Liver (tissue), 9 donors: ENCODE results near the gene OR56B1. TPM values are rescaled to one million over a fixed set of nuclear protein-coding genes. Genes with fewer than 3 reads are reported as not detected.

ENCODE experiments used
- DNase-seq: peaks from one replicate; pipeline ENCODE4 v3.0.0-alpha.2; 2017; ENCODE audit warnings: low spot score
- H3K27ac ChIP-seq, 2 donors: one replicate each; pipeline ENCODE4 v1.7.0; 2013; ENCODE audit warnings: inconsistent platforms in 2 of 2, low read length in 2 of 2, control low read depth in 1 of 2, low read depth in 1 of 2, mild to moderate bottlenecking in 1 of 2
- H3K27me3 ChIP-seq, 4 donors: one replicate each; pipeline versions ENCODE4 v1.6.1 to v1.7.0; 2013; ENCODE audit warnings: low read length in 3 of 4, inconsistent platforms in 1 of 4, mild to moderate bottlenecking in 1 of 4, moderate library complexity in 1 of 4; ENCODE audit not compliant: control insufficient read depth in 4 of 4, insufficient read depth in 4 of 4
- H3K36me3 ChIP-seq, 4 donors: one replicate each; pipeline versions ENCODE4 v1.6.1 to v1.7.0; 2013; ENCODE audit warnings: low read length in 3 of 4, mild to moderate bottlenecking in 3 of 4, low read depth in 1 of 4, moderate library complexity in 1 of 4; ENCODE audit not compliant: control insufficient read depth in 4 of 4, insufficient read depth in 3 of 4
- H3K4me1 ChIP-seq, 4 donors: one replicate each; pipeline versions ENCODE4 v1.6.1 to v1.7.0; 2013; ENCODE audit warnings: low read length in 3 of 4, mild to moderate bottlenecking in 3 of 4, moderate library complexity in 1 of 4; ENCODE audit not compliant: control insufficient read depth in 4 of 4, insufficient read depth in 4 of 4
- H3K4me3 ChIP-seq, 3 donors: one replicate each; pipeline versions ENCODE4 v1.6.1 to v1.7.0; 2013; ENCODE audit warnings: low read length in 3 of 3, control low read depth in 1 of 3, low read depth in 1 of 3, mild to moderate bottlenecking in 1 of 3
- H3K9ac ChIP-seq, 2 donors: one replicate each; pipeline ENCODE4 v1.7.0; 2013; ENCODE audit warnings: low read length in 2 of 2, mild to moderate bottlenecking in 2 of 2, moderate library complexity in 2 of 2, control low read depth in 1 of 2, low read depth in 1 of 2
- H3K9me3 ChIP-seq, 4 donors: one replicate each; pipeline versions ENCODE4 v1.6.1 to v1.7.0; 2013; ENCODE audit warnings: low read length in 3 of 4; ENCODE audit not compliant: control insufficient read depth in 4 of 4
- FOXA2 ChIP-seq: IDR thresholded peaks from 2 replicates; pipeline ENCODE4 v1.6.1; 2016; ENCODE audit warnings: antibody characterized with exemption
- GABPA ChIP-seq, 2 donors: IDR thresholded peaks in 1 of 2; conservative IDR thresholded peaks in 1 of 2; 2 replicates each; pipeline ENCODE4 v1.6.1; 2016; ENCODE audit warnings: antibody characterized with exemption in 2 of 2, mild to moderate bottlenecking in 1 of 2, moderate library complexity in 1 of 2
- JUND ChIP-seq, 2 donors: IDR thresholded peaks; 2 replicates each; pipeline ENCODE4 v1.6.1; 2016; ENCODE audit warnings: antibody characterized with exemption in 2 of 2
- NR2F2 ChIP-seq: IDR thresholded peaks from 2 replicates; pipeline ENCODE4 v1.6.1; 2016; ENCODE audit warnings: antibody characterized with exemption
- RAD21 ChIP-seq, 2 donors: IDR thresholded peaks; 2 replicates each; pipeline ENCODE4 v1.6.1; 2016; ENCODE audit warnings: antibody characterized with exemption in 2 of 2, mild to moderate bottlenecking in 2 of 2
- RXRA ChIP-seq, 2 donors: IDR thresholded peaks; 2 replicates each; pipeline ENCODE4 v1.6.1; 2017 to 2018; ENCODE audit warnings: antibody characterized with exemption in 2 of 2, mild to moderate bottlenecking in 1 of 2
- TAF1 ChIP-seq: conservative IDR thresholded peaks from 2 replicates; pipeline ENCODE4 v1.6.1; 2016; ENCODE audit warnings: antibody characterized with exemption, mild to moderate bottlenecking
- WGBS: extraction: QIAGEN DNeasy Blood & Tissue Kit; methylation state at CpG from one replicate; pipeline ENCODE4 v1.1.7; 2013; 5-methylcytosine and 5-hydroxymethylcytosine counted together
- polyA plus RNA-seq, 2 donors: library from polyadenylated mRNA; stranded (reverse) in 1 of 2; unstranded in 1 of 2; fragments of 200-250 nt in 1 of 2; fragments of >200 nt in 1 of 2; fragmentation: Nextera tagmentation in 1 of 2; extraction: Ambion mirVana in 1 of 2; gene quantifications; one replicate each; pipeline versions ENCODE4 v1.2.1 to v1.2.3, GENCODE V29; 2013 to 2015
- total RNA-seq, 2 donors: library from RNA; depleted of rRNA; stranded (reverse); fragments of >200 nt; gene quantifications; one replicate each; pipeline ENCODE4 v1.2.3, GENCODE V29; 2014
- TF ChIP-seq, protein P1 (sequence below): fragments of 150-350 bp; IDR thresholded peaks from 2 replicates; pipeline ENCODE4 v1.5.1; 2017; ENCODE audit warnings: improper control_type of control experiment, low read depth, low read length; ENCODE audit not compliant: missing input control
- TF ChIP-seq, protein P2 (sequence below): IDR thresholded peaks from 2 replicates; pipeline ENCODE4 v1.6.1; 2016; ENCODE audit warnings: antibody characterized with exemption
- TF ChIP-seq, protein P3 (sequence below): IDR thresholded peaks from 2 replicates; pipeline ENCODE4 v1.6.1; 2016; ENCODE audit warnings: antibody characterized with exemption
- TF ChIP-seq, protein P4 (sequence below): IDR thresholded peaks from 2 replicates; pipeline ENCODE4 v1.6.1; 2016; ENCODE audit warnings: antibody characterized with exemption, mild to moderate bottlenecking
- donor health status: healthy.
- donor health status: healthy.
- donor health status: healthy.
- donor health status: healthy.
- donor health status: healthy.

OR56B1 gene
- total and polyA plus RNA-seq, 4 donors = not detected

DNA sequence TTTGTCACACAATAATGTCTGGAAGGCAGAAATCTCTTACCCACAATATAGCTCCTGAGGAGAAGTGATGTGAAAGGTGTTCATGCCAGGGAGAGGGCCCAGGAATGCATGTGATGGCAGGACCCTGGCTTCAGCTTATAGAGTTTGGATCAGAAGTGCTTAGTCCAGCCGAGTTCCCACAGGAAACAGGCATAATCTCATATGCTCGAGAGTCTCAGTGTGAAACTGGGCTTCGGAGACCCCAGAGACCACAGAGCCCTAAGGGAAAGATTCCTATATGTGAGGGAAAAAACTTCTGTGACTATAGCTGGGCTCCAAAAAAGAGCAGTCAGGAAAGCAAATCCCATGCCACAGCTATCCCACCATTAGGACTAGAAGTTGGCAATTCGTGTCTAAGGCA lies 47.0 kb downstream of the OR56B1 start, which contains the start of gene OR52N5:
Gene OR52N5, minus strand, starts transcription at position 101 of the 400 bp plus-strand sequence. CDS start 4,721 bp downstream, outside the sequence.
- H3K4me1 ChIP-seq = no peaks in the 10 kb centered on the region
- H3K9me3 ChIP-seq = no peaks in the 10 kb centered on the region

More for the DNA sequence above, 47.0 kb downstream of the OR56B1 start, which contains the start of gene OR52N5:
- Histone ChIP-seq H3K4me3 (no peak within 1 kb of the TSS), H3K36me3 (no peaks in the 10 kb centered on the region), H3K9ac (no peak within 1 kb of the TSS), H3K27ac (no peak within 1 kb of the TSS), H3K27me3 (no peaks in the 10 kb centered on the region)
- TF ChIP-seq, protein P1, sequence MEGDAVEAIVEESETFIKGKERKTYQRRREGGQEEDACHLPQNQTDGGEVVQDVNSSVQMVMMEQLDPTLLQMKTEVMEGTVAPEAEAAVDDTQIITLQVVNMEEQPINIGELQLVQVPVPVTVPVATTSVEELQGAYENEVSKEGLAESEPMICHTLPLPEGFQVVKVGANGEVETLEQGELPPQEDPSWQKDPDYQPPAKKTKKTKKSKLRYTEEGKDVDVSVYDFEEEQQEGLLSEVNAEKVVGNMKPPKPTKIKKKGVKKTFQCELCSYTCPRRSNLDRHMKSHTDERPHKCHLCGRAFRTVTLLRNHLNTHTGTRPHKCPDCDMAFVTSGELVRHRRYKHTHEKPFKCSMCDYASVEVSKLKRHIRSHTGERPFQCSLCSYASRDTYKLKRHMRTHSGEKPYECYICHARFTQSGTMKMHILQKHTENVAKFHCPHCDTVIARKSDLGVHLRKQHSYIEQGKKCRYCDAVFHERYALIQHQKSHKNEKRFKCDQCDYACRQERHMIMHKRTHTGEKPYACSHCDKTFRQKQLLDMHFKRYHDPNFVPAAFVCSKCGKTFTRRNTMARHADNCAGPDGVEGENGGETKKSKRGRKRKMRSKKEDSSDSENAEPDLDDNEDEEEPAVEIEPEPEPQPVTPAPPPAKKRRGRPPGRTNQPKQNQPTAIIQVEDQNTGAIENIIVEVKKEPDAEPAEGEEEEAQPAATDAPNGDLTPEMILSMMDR = no peak
- TF ChIP-seq, protein P2, sequence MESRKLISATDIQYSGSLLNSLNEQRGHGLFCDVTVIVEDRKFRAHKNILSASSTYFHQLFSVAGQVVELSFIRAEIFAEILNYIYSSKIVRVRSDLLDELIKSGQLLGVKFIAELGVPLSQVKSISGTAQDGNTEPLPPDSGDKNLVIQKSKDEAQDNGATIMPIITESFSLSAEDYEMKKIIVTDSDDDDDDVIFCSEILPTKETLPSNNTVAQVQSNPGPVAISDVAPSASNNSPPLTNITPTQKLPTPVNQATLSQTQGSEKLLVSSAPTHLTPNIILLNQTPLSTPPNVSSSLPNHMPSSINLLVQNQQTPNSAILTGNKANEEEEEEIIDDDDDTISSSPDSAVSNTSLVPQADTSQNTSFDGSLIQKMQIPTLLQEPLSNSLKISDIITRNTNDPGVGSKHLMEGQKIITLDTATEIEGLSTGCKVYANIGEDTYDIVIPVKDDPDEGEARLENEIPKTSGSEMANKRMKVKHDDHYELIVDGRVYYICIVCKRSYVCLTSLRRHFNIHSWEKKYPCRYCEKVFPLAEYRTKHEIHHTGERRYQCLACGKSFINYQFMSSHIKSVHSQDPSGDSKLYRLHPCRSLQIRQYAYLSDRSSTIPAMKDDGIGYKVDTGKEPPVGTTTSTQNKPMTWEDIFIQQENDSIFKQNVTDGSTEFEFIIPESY = no peak
- TF ChIP-seq GABPA (IDR thresholded peaks at IDR 0.05 in 1 of 2, conservative IDR thresholded peaks at IDR 0.05 in 1 of 2) = no peak
- TF ChIP-seq JUND (IDR thresholded peaks at IDR 0.05) = no peak
- no peak for TF ChIP-seq NR2F2
- TF ChIP-seq TAF1 = no peak
- TF ChIP-seq, protein P3, sequence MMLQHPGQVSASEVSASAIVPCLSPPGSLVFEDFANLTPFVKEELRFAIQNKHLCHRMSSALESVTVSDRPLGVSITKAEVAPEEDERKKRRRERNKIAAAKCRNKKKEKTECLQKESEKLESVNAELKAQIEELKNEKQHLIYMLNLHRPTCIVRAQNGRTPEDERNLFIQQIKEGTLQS = no peak
- TF ChIP-seq, protein P4, sequence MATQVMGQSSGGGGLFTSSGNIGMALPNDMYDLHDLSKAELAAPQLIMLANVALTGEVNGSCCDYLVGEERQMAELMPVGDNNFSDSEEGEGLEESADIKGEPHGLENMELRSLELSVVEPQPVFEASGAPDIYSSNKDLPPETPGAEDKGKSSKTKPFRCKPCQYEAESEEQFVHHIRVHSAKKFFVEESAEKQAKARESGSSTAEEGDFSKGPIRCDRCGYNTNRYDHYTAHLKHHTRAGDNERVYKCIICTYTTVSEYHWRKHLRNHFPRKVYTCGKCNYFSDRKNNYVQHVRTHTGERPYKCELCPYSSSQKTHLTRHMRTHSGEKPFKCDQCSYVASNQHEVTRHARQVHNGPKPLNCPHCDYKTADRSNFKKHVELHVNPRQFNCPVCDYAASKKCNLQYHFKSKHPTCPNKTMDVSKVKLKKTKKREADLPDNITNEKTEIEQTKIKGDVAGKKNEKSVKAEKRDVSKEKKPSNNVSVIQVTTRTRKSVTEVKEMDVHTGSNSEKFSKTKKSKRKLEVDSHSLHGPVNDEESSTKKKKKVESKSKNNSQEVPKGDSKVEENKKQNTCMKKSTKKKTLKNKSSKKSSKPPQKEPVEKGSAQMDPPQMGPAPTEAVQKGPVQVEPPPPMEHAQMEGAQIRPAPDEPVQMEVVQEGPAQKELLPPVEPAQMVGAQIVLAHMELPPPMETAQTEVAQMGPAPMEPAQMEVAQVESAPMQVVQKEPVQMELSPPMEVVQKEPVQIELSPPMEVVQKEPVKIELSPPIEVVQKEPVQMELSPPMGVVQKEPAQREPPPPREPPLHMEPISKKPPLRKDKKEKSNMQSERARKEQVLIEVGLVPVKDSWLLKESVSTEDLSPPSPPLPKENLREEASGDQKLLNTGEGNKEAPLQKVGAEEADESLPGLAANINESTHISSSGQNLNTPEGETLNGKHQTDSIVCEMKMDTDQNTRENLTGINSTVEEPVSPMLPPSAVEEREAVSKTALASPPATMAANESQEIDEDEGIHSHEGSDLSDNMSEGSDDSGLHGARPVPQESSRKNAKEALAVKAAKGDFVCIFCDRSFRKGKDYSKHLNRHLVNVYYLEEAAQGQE = no peak
- TF ChIP-seq RXRA (IDR thresholded peaks at IDR 0.05) = no peak
- no peak for TF ChIP-seq FOXA2
- TF ChIP-seq RAD21 (IDR thresholded peaks at IDR 0.05) = no peak
- WGBS = 41% methylated on average over 4 of the region's 4 CpGs
- no peak for DNase-seq

Other genes starting within 250 kb of the OR56B1 start
- gene OR52D1, start 247.8 kb upstream of the OR56B1 start, total RNA-seq = not detected
- gene OR52D1, start 247.8 kb upstream of the OR56B1 start, polyA plus RNA-seq = not detected
- under 1 TPM; 0.09 to 0.33 TPM for gene UBQLN3, start 226.5 kb upstream of the OR56B1 start, total RNA-seq
- gene UBQLN3, start 226.5 kb upstream of the OR56B1 start, polyA plus RNA-seq = not detected
- under 1 TPM; 0.05 to 0.25 TPM for gene UBQLNL, start 219.7 kb upstream of the OR56B1 start, total RNA-seq
- under 1 TPM; 0.03 to 0.08 TPM for gene UBQLNL, start 219.7 kb upstream of the OR56B1 start, polyA plus RNA-seq
- under 1 TPM; 0.14 to 0.33 TPM for gene OR52H1, start 187.9 kb upstream of the OR56B1 start, total RNA-seq
- gene OR52H1, start 187.9 kb upstream of the OR56B1 start, polyA plus RNA-seq = not detected
- not detected for gene OR52B6, start 155.6 kb upstream of the OR56B1 start, total RNA-seq
- gene OR52B6, start 155.6 kb upstream of the OR56B1 start, polyA plus RNA-seq = not detected
- gene TRIM6, start 139.8 kb upstream of the OR56B1 start, total RNA-seq = 1 to 10 TPM in 1 of 2 donors, under 1 TPM in 1; 0.75 to 5.3 TPM
- under 1 TPM; 0.39 to 0.40 TPM for gene TRIM6, start 139.8 kb upstream of the OR56B1 start, polyA plus RNA-seq
- 1 to 10 TPM; 2.8 to 3.8 TPM for gene TRIM34, start 111.4 kb upstream of the OR56B1 start, total RNA-seq
- 1 to 10 TPM; 1.7 to 2.2 TPM for gene TRIM34, start 111.4 kb upstream of the OR56B1 start, polyA plus RNA-seq
- 10 to 100 TPM; 16.3 to 20.2 TPM for gene TRIM5, start 51.4 kb upstream of the OR56B1 start, total RNA-seq
- 1 to 10 TPM; 7.8 to 9.9 TPM for gene TRIM5, start 51.4 kb upstream of the OR56B1 start, polyA plus RNA-seq
- gene TRIM22, start 46.7 kb upstream of the OR56B1 start, total RNA-seq = 10 to 100 TPM; 11.5 to 21.6 TPM
- gene TRIM22, start 46.7 kb upstream of the OR56B1 start, polyA plus RNA-seq = 1 to 10 TPM; 3.6 to 7.6 TPM
- gene OR52N4, start 17.8 kb downstream of the OR56B1 start, total RNA-seq = under 1 TPM in 1 of 2 donors, not detected in 1; 0.14 TPM
- not detected for gene OR52N4, start 17.8 kb downstream of the OR56B1 start, polyA plus RNA-seq
- gene OR52N5, start 46.9 kb downstream of the OR56B1 start, total RNA-seq = under 1 TPM in 1 of 2 donors, not detected in 1; 0.08 TPM
- not detected for gene OR52N5, start 46.9 kb downstream of the OR56B1 start, polyA plus RNA-seq
- under 1 TPM; under 0.01 to 0.05 TPM for gene OR52N1, start 54.8 kb downstream of the OR56B1 start, total RNA-seq
- not detected for gene OR52N1, start 54.8 kb downstream of the OR56B1 start, polyA plus RNA-seq
- gene OR52N2, start 72.5 kb downstream of the OR56B1 start, total RNA-seq = not detected
- not detected for gene OR52N2, start 72.5 kb downstream of the OR56B1 start, polyA plus RNA-seq
- gene OR52E6, start 105.4 kb downstream of the OR56B1 start, total RNA-seq = not detected
- gene OR52E6, start 105.4 kb downstream of the OR56B1 start, polyA plus RNA-seq = not detected
- not detected for gene OR52E8, start 121.2 kb downstream of the OR56B1 start, total RNA-seq
- gene OR52E8, start 121.2 kb downstream of the OR56B1 start, polyA plus RNA-seq = not detected
- gene OR52E4, start 144.2 kb downstream of the OR56B1 start, total RNA-seq = not detected
- not detected for gene OR52E4, start 144.2 kb downstream of the OR56B1 start, polyA plus RNA-seq
- gene OR52E5, start 156.8 kb downstream of the OR56B1 start, total RNA-seq = not detected
- not detected for gene OR52E5, start 156.8 kb downstream of the OR56B1 start, polyA plus RNA-seq
- not detected for gene OR56A3, start 205.8 kb downstream of the OR56B1 start, total RNA-seq
- gene OR56A3, start 205.8 kb downstream of the OR56B1 start, polyA plus RNA-seq = not detected
- gene OR56A5, start 232.0 kb downstream of the OR56B1 start, total RNA-seq = not detected
- gene OR56A5, start 232.0 kb downstream of the OR56B1 start, polyA plus RNA-seq = not detected